K562 (cell line): Measurements from ENCODE around the gene KYAT1. TPM values are rescaled to one million over a fixed set of nuclear protein-coding genes. Genes with fewer than 3 reads are reported as not detected.

Source experiments
- ATAC-seq: fragments of 200-7000 bp; cut with Tn5 transposase; 3 replicates; pipeline ENCODE4 v1.9.1; 2020; ENCODE audit warnings: moderate library complexity
- BruUV-seq: library from RNA; stranded (reverse); fragments of 400-500 nt; replicated peaks from 2 replicates; lab custom pipeline; 2021; lab: Mats Ljungman, UMichigan
- CTCF ChIA-PET: fragments of 300-600 bp; formaldehyde crosslinking; extraction: SDS; loops from one replicate; lab custom pipeline; 2021; ENCODE audit warnings: low intra/inter-chr PET ratio; lab: Yijun Ruan, JAX
- POLR2A ChIA-PET: fragments of 300-600, 350-650 bp; sonication (Branson Sonifier 250); formaldehyde crosslinking; extraction: SDS; loops from one replicate; lab custom pipeline; 2021; ENCODE audit warnings: antibody characterized with exemption, inconsistent platforms; lab: Yijun Ruan, JAX
- DNase-seq, 4 experiments: peaks; one replicate each; pipeline versions ENCODE4 v3.0.0 to v3.0.0-alpha.2; 2011 to 2018; ENCODE audit warnings: low spot score in 3 of 4, mixed read lengths in 3 of 4; ENCODE audit errors: extremely low read depth in 1 of 4
- FAIRE-seq: peaks from 2 replicates; lab custom pipeline; 2011; peaks lifted over from hg19 to GRCh38; lab: Jason Lieb, UNC
- H2AFZ ChIP-seq: 2 replicates; pipeline ENCODE4 v1.6.0; 2011; ENCODE audit warnings: low read depth, low read length, control low read depth, inconsistent platforms
- H3K27ac ChIP-seq: fragments of 200-600 bp; 3 replicates; pipeline ENCODE4 v1.8.0; 2011; ENCODE audit warnings: low read depth, mild to moderate bottlenecking, control low read depth, inconsistent platforms, low read length, moderate library complexity, mixed read lengths; ENCODE audit errors: extremely low read depth
- H3K27me3 ChIP-seq, 2 experiments: fragments of 300-600 bp in 1 of 2; 2 replicates in 1 of 2; 3 replicates in 1 of 2; pipeline versions ENCODE4 v1.6.0 to v1.8.0; 2011; ENCODE audit warnings: inconsistent platforms in 2 of 2, low read length in 2 of 2, mild to moderate bottlenecking in 1 of 2, mixed read lengths in 1 of 2, moderate library complexity in 1 of 2; ENCODE audit not compliant: control insufficient read depth in 2 of 2, insufficient read depth in 2 of 2
- H3K36me3 ChIP-seq: fragments of 300-600 bp; 3 replicates; pipeline ENCODE4 v1.8.0; 2011; ENCODE audit warnings: mild to moderate bottlenecking, low read length, inconsistent platforms; ENCODE audit not compliant: control insufficient read depth, insufficient read depth
- H3K4me1 ChIP-seq, 2 experiments: fragments of 200-600 bp in 1 of 2; replicated peaks in 1 of 2; 2 replicates in 1 of 2; 3 replicates in 1 of 2; pipeline versions ENCODE4 v1.5.1 to v1.8.0; 2011; ENCODE audit warnings: inconsistent platforms in 2 of 2, low read length in 2 of 2, mild to moderate bottlenecking in 1 of 2, mixed read lengths in 1 of 2, moderate library complexity in 1 of 2; ENCODE audit not compliant: control insufficient read depth in 2 of 2, insufficient read depth in 2 of 2
- H3K4me2 ChIP-seq: 2 replicates; pipeline ENCODE4 v1.6.1; 2011; ENCODE audit warnings: low read length, control low read depth, inconsistent platforms, mixed read lengths; ENCODE audit not compliant: insufficient read depth
- H3K4me3 ChIP-seq: fragments of 200-600 bp; sonication (generic), shearing (Covaris generic); 2 replicates; pipeline ENCODE4 v1.5.1; 2016; ENCODE audit warnings: control low read depth, inconsistent platforms
- H3K79me2 ChIP-seq: fragments of 200-600 bp; 3 replicates; pipeline ENCODE4 v1.8.0; 2011; ENCODE audit warnings: low read length, inconsistent platforms; ENCODE audit not compliant: control insufficient read depth, insufficient read depth
- H3K9ac ChIP-seq, 2 experiments: 2 replicates each; pipeline versions ENCODE4 v1.6.0 to v1.6.1; 2011; ENCODE audit warnings: low read depth in 2 of 2, low read length in 2 of 2, control low read depth in 1 of 2, inconsistent platforms in 1 of 2, mild to moderate bottlenecking in 1 of 2, mixed read lengths in 1 of 2; ENCODE audit not compliant: insufficient read depth in 1 of 2
- H3K9me1 ChIP-seq: one replicate; pipeline ENCODE4 v1.6.0; 2011; ENCODE audit warnings: inconsistent platforms, mild to moderate bottlenecking, low read length, moderate library complexity; ENCODE audit not compliant: control insufficient read depth, insufficient read depth
- H3K9me3 ChIP-seq: replicated peaks from 2 replicates; pipeline ENCODE4 v1.5.1; 2011; ENCODE audit warnings: low read depth, low read length, inconsistent platforms; ENCODE audit not compliant: control insufficient read depth, insufficient read depth
- H4K20me1 ChIP-seq: replicated peaks from 2 replicates; pipeline ENCODE4 v1.6.1; 2011; ENCODE audit warnings: low read length, inconsistent platforms, mixed read lengths; ENCODE audit not compliant: control insufficient read depth, insufficient read depth
- BCOR ChIP-seq: fragments of 450-650 bp; IDR thresholded peaks from 2 replicates; pipeline ENCODE4 v1.6.1; 2016
- CBFA2T3 ChIP-seq: fragments of 450-650 bp; IDR thresholded peaks from 2 replicates; pipeline ENCODE4 v1.6.1; 2017
- FOS ChIP-seq: IDR thresholded peaks from 3 replicates; pipeline ENCODE4 v1.6.1; 2011; ENCODE audit not compliant: insufficient read length; ENCODE audit errors: extremely low read depth
- GMEB1 ChIP-seq: fragments of 250-450 bp; sonication (Bioruptor Pico); IDR thresholded peaks from 2 replicates; pipeline ENCODE4 v1.4.0; 2020; ENCODE audit warnings: mild to moderate bottlenecking
- JUNB ChIP-seq: fragments of 450-650 bp; formaldehyde crosslinking; conservative IDR thresholded peaks from 2 replicates; pipeline ENCODE4 v1.4.0; 2020; ENCODE audit warnings: mild to moderate bottlenecking
- NFATC3 ChIP-seq: fragments of 450-650 bp; IDR thresholded peaks from 2 replicates; pipeline ENCODE4 v1.6.1; 2017; ENCODE audit warnings: mild to moderate bottlenecking
- NUFIP1 ChIP-seq: fragments of 450-650 bp; IDR thresholded peaks from 2 replicates; pipeline ENCODE4 v1.6.1; 2018; ENCODE audit not compliant: partially characterized antibody
- RBM15 ChIP-seq: fragments of 200-400 bp; formaldehyde crosslinking; IDR thresholded peaks from 2 replicates; pipeline ENCODE4 v1.6.1; 2018; ENCODE audit warnings: mild to moderate bottlenecking, low read length, moderate library complexity; ENCODE audit not compliant: insufficient read depth
- SREBF1 ChIP-seq: fragments of 150-350 bp; IDR thresholded peaks from 2 replicates; pipeline ENCODE4 v1.6.1; 2014; ENCODE audit warnings: antibody characterized with exemption, low read depth, low read length, borderline replicate concordance
- THAP12 ChIP-seq: fragments of 250-450 bp; sonication (Bioruptor Pico); IDR thresholded peaks from 2 replicates; pipeline ENCODE4 v1.9.0; 2021; ENCODE audit warnings: mild to moderate bottlenecking, inconsistent platforms
- ZFP91 ChIP-seq: sonication (generic); formaldehyde crosslinking; IDR thresholded peaks from 2 replicates; pipeline ENCODE4 v1.8.0; 2022; ENCODE audit warnings: mild to moderate bottlenecking, missing genetic modification reagents
- ZNF212 ChIP-seq: fragments of 450-650 bp; formaldehyde crosslinking; IDR thresholded peaks from 2 replicates; pipeline ENCODE4 v1.4.0; 2020; ENCODE audit warnings: mild to moderate bottlenecking
- ZNF217 ChIP-seq: sonication (generic); formaldehyde crosslinking; IDR thresholded peaks from 2 replicates; pipeline ENCODE4 v1.8.0; 2022; ENCODE audit warnings: mild to moderate bottlenecking, missing genetic modification reagents
- WGBS: fragments of 100-300 bp; shearing (Covaris generic); methylation state at CpG from one replicate; pipeline ENCODE4 v1.1.6; 2016; ENCODE audit warnings: low coverage, mixed read lengths; ENCODE audit not compliant: insufficient coverage; ENCODE audit errors: missing lambda C conversion rate; 5-methylcytosine and 5-hydroxymethylcytosine counted together
- in situ Hi-C: fragments of 300-500 bp; cut with MboI; formaldehyde crosslinking; loops from 4 replicates; pipeline ENCODE4 v1.15.0; 2018; ENCODE audit warnings: inconsistent platforms, mixed read lengths
- intact Hi-C: fragments of 100-400 bp; cut with micrococcal nuclease; formaldehyde crosslinking; loops from 2 replicates; pipeline ENCODE4 v1.14.2; 2022
- polyA plus RNA-seq, 8 experiments: library from polyadenylated mRNA; depleted of rRNA in 4 of 8; stranded (reverse) in 5 of 8; unstranded in 3 of 8; fragments of >200 nt; fragmentation: Nextera tagmentation in 2 of 8; fragmentation: Illumina TruSeq in 1 of 8; extraction: Ambion mirVana in 2 of 8; extraction: Trizol in 1 of 8; gene quantifications; 2 replicates each; pipeline versions ENCODE4 v1.2.1 to v1.2.3, GENCODE V29; 2011 to 2014; ENCODE audit warnings: inconsistent platforms in 1 of 8, missing spikeins in 1 of 8
- total RNA-seq, 7 experiments: library from RNA; depleted of rRNA in 6 of 7; stranded (reverse); fragments of >200 nt in 6 of 7; fragmentation: Illumina TruSeq in 2 of 7; extraction: Trizol in 2 of 7; gene quantifications; 2 replicates each; pipeline versions ENCODE4 v1.2.1 to v1.2.3, GENCODE V29; 2011 to 2021; ENCODE audit warnings: low replicate concordance in 1 of 7

Gene KYAT1
- total and polyA plus RNA-seq, 9 of the 15 experiments (the other 6 are each of a cell fraction or from before 2014, with no cell fraction given), result 6.4 to 16.8 (median 11.1) TPM

- DNase-seq, result no peak
- Histone ChIP-seq H3K9ac (no peak overlapping the region), H2AFZ (no peak overlapping the region), H3K36me3 (peaks cover 34% of the 10 kb centered on the region; the same call in 1 of the 3 replicates), H3K27ac (no peak overlapping the region), H3K4me1 (peaks cover 0 to 3% of the 10 kb centered on the region in 2 experiments; a peak in 3 of 5 replicates), H3K79me2 (no peaks in the 10 kb centered on the region), H3K27me3 (no peaks in the 10 kb centered on the region), H3K9me3 (no peaks in the 10 kb centered on the region), H3K9me1 (no peaks in the 10 kb centered on the region), H3K4me2 (no peak overlapping the region), H4K20me1 (no peaks in the 10 kb centered on the region), H3K4me3 (no peak overlapping the region)
- 84% methylated on average over 5 of the region's 5 CpGs for WGBS
- BruUV-seq, result no TSS peak
- in situ Hi-C loops, result no loop called here
- ChIA-PET CTCF (no interaction called here), POLR2A (interaction anchor here (1.2 to 2.3 kb wide), 2 partner anchors 8 to 9 kb away, joined by 3 to 21 read pairs; partner anchors contain the start of gene ENDOG)
- FAIRE-seq, result peak; percentile 68
- ATAC-seq, result no peak
- intact Hi-C loops, result no loop called here
- TF ChIP-seq FOS, result no peak
- TF ChIP-seq BCOR, result no peak
- no peak for TF ChIP-seq NUFIP1
- TF ChIP-seq ZNF212 (CRISPR knock-in tag), result no peak
- no peak for TF ChIP-seq JUNB (CRISPR knock-in tag)
- TF ChIP-seq NFATC3, result no peak
- TF ChIP-seq SREBF1, result no peak
- no peak for TF ChIP-seq RBM15
- no peak for TF ChIP-seq CBFA2T3
- TF ChIP-seq THAP12, result no peak
- no peak for TF ChIP-seq GMEB1 (CRISPR knock-in tag)
- no peak for TF ChIP-seq ZFP91 (CRISPR knock-in tag)
- no peak for TF ChIP-seq ZNF217 (CRISPR knock-in tag)
Observed at GRCh38 chr9:128810873-128811272, 70.9 kb downstream of the KYAT1 start.
